ENCODE data around the gene THSD4.

THSD4 gene

GRCh38 chr15:71635735-71636134 lies 520.5 kb downstream of the THSD4 start:
- no peak for FAIRE-seq
- no peak for DNase-seq (ENCODE audit: insufficient read length)
- TF ChIP-seq POLR2A (IDR thresholded peaks at IDR 0.05; ENCODE audit: low read depth, low read length) = no peak
- no peak for TF ChIP-seq POLR2AphosphoS5 (IDR thresholded peaks at IDR 0.05; ENCODE audit: low read depth, low read length)
- TF ChIP-seq TAF1 (IDR thresholded peaks at IDR 0.05; ENCODE audit: borderline replicate concordance, low read depth, low read length) = no peak

GRCh38 chr15:71638876-71639275 lies 523.6 kb downstream of the THSD4 start:
- no peak for FAIRE-seq
- DNase-seq (ENCODE audit: insufficient read length) = no peak
- TF ChIP-seq POLR2A (IDR thresholded peaks at IDR 0.05; ENCODE audit: low read depth, low read length) (no peak), TAF1 (IDR thresholded peaks at IDR 0.05; ENCODE audit: borderline replicate concordance, low read depth, low read length) (no peak), POLR2AphosphoS5 (IDR thresholded peaks at IDR 0.05; ENCODE audit: low read depth, low read length) (no peak)

GRCh38 chr15:71639471-71639870 lies 524.2 kb downstream of the THSD4 start:
- TF ChIP-seq TAF1 (IDR thresholded peaks at IDR 0.05; ENCODE audit: borderline replicate concordance, low read depth, low read length) (no peak), POLR2A (IDR thresholded peaks at IDR 0.05; ENCODE audit: low read depth, low read length) (no peak), POLR2AphosphoS5 (IDR thresholded peaks at IDR 0.05; ENCODE audit: low read depth, low read length) (no peak)
- FAIRE-seq (no peak), DNase-seq (ENCODE audit: insufficient read length) (no peak)

DNA sequence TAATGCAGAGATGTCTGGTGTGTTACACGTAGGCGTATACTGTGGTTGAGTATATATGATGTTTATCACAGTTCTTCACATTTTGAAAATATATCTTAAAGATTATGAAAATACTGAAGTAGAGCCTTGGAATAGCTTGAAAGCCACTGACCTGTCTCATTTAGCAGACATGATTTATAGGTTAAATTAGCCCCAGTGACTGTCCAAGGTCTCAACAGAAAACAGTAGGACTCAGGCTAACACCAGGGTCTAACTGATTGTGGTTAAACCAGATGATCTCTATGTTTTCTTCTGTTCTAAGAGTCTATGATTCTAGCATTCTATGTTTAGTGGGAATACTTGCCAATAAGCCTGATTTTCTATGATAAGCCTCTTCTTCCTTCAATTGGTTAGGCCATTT lies 528.6 kb downstream of the THSD4 start:
- DNase-seq (ENCODE audit: insufficient read length) (no peak), FAIRE-seq (no peak)
- no peak for TF ChIP-seq TAF1 (IDR thresholded peaks at IDR 0.05; ENCODE audit: borderline replicate concordance, low read depth, low read length)
- TF ChIP-seq POLR2AphosphoS5 (IDR thresholded peaks at IDR 0.05; ENCODE audit: low read depth, low read length) = no peak
- TF ChIP-seq POLR2A (IDR thresholded peaks at IDR 0.05; ENCODE audit: low read depth, low read length) = no peak

- TF ChIP-seq TAF1 (IDR thresholded peaks at IDR 0.05; ENCODE audit: borderline replicate concordance, low read depth, low read length) (no peak), POLR2A (IDR thresholded peaks at IDR 0.05; ENCODE audit: low read depth, low read length) (no peak), POLR2AphosphoS5 (IDR thresholded peaks at IDR 0.05; ENCODE audit: low read depth, low read length) (no peak)
- FAIRE-seq (no peak), DNase-seq (ENCODE audit: insufficient read length) (no peak)
Measured at GRCh38 chr15:71646767-71647486, 531.7 kb downstream of the THSD4 start.

DNA sequence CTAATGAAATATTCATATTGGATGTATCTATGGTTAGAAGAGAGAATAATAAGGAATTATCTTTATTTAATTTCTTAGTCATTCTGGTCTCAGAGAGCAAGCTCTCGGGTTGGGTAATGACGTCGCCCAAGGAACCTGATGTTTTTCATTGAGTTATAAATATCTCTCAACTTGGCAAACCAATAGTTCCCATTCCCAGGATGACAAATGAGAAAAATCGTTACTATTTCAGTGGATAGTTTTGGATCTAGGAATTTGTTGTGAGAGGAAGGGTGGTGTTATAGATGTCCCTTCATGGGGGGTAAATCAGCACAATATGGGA lies 532.2 kb downstream of the THSD4 start:
- no peak for FAIRE-seq
- TF ChIP-seq POLR2AphosphoS5 (IDR thresholded peaks at IDR 0.05; ENCODE audit: low read depth, low read length) (no peak), TAF1 (IDR thresholded peaks at IDR 0.05; ENCODE audit: borderline replicate concordance, low read depth, low read length) (no peak), POLR2A (IDR thresholded peaks at IDR 0.05; ENCODE audit: low read depth, low read length) (no peak)
- no peak for DNase-seq (ENCODE audit: insufficient read length)

DNA sequence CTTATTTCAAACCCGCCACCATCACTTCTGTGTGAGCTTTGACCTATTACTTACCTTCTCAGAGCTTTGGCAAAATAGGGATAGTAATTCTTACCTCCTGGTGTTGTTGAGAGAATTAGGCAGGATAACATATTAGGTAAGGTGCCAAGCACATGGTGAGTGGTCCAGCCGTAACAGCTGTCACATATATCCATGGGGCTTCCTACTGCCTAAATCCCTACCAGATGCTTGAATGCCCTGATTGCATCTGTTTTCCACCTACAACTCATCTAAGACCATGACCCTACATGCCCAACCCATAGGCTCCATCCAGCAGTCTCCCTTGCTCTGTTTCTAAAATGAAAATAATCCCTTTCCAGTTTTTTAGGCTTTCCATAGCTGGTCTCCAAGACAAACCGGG lies 532.8 kb downstream of the THSD4 start:
- no peak for FAIRE-seq
- DNase-seq (ENCODE audit: insufficient read length) = no peak
- no peak for TF ChIP-seq POLR2AphosphoS5 (IDR thresholded peaks at IDR 0.05; ENCODE audit: low read depth, low read length)
- TF ChIP-seq TAF1 (IDR thresholded peaks at IDR 0.05; ENCODE audit: borderline replicate concordance, low read depth, low read length) = no peak
- TF ChIP-seq POLR2A (IDR thresholded peaks at IDR 0.05; ENCODE audit: low read depth, low read length) = no peak

DNA sequence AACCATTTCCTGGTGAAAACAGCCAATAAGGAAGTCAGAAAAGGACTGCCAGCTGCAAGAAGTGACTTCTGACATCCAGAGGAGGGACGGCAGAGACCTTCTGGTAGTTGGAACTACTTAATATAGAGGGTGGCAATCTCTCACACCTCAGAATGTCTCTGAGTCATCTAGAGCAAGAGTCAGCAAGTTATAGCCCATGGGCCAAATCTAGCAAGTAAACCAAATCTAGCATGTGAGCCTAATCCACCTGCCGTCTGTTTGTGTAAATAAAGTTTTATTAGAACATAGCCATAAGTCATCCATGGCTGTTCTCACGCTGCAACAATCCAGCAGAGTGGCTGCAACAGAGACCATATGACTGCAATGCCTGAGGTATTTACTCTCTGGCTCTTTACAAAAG lies 534.6 kb downstream of the THSD4 start:
- FAIRE-seq = no peak
- no peak for DNase-seq (ENCODE audit: insufficient read length)
- TF ChIP-seq TAF1 (IDR thresholded peaks at IDR 0.05; ENCODE audit: borderline replicate concordance, low read depth, low read length) (no peak), POLR2A (IDR thresholded peaks at IDR 0.05; ENCODE audit: low read depth, low read length) (no peak), POLR2AphosphoS5 (IDR thresholded peaks at IDR 0.05; ENCODE audit: low read depth, low read length) (no peak)

DNA sequence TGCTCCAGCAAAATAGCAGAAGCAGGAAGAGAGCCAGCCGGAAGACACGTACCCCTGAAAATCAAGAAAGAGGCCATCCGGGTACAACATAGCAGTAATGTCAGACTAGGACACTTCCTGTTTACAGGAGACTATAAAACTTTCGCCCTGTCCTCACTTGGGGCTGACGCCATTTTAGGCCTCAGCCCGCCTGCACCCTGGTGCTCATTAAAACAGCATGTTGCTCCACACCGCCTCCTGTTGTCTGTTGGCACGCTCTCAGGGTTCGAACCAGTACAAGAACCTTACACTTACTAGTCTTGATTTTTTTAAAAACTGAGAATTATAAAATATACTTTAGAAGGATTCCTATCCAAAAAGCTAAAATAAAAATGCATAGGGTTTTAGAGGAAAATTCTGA lies 535.3 kb downstream of the THSD4 start:
- FAIRE-seq (no peak), DNase-seq (ENCODE audit: insufficient read length) (no peak)
- no peak for TF ChIP-seq POLR2AphosphoS5 (IDR thresholded peaks at IDR 0.05; ENCODE audit: low read depth, low read length)
- TF ChIP-seq POLR2A (IDR thresholded peaks at IDR 0.05; ENCODE audit: low read depth, low read length) = no peak
- no peak for TF ChIP-seq TAF1 (IDR thresholded peaks at IDR 0.05; ENCODE audit: borderline replicate concordance, low read depth, low read length)

GRCh38 chr15:71651750-71652186 lies 536.5 kb downstream of the THSD4 start:
- TF ChIP-seq POLR2AphosphoS5 (IDR thresholded peaks at IDR 0.05; ENCODE audit: low read depth, low read length) (no peak), TAF1 (IDR thresholded peaks at IDR 0.05; ENCODE audit: borderline replicate concordance, low read depth, low read length) (no peak), POLR2A (IDR thresholded peaks at IDR 0.05; ENCODE audit: low read depth, low read length) (no peak)
- FAIRE-seq = no peak
- no peak for DNase-seq (ENCODE audit: insufficient read length)

DNA sequence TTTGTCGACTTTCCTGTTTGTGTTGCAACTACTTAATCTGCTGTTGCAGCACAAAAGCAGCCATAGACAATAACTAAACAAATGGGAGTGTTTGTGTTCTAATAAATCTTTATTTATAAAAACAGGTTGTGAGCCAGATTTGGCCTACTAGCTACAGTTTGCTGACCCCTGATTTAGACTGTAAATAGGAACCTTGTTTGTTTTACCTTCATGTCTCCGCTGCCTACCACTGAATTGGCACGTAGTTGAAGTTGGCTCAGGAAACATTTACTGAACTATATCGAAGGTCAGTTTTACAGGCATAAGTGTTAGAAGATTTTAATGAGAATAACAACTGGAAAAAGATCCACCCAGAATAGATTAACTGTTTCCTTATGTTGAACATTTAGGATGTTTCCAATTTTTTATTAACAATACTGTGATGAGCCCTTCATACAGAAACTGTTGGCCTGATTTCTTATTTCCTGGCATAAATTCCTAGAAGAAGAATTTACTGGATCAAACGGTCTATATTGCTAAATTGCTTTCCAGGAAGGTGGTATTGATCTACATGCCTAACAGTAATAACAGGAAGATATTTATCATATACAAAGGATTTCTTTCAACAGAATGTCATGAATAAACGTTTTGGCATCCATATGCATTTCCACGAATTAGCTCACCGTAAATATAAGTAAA lies 538.9 kb downstream of the THSD4 start:
- TF ChIP-seq POLR2AphosphoS5 (IDR thresholded peaks at IDR 0.05; ENCODE audit: low read depth, low read length) (no peak), TAF1 (IDR thresholded peaks at IDR 0.05; ENCODE audit: borderline replicate concordance, low read depth, low read length) (no peak), POLR2A (IDR thresholded peaks at IDR 0.05; ENCODE audit: low read depth, low read length) (no peak)
- DNase-seq (ENCODE audit: insufficient read length) (no peak), FAIRE-seq (no peak)

GRCh38 chr15:71654720-71655174 lies 539.5 kb downstream of the THSD4 start:
- TF ChIP-seq POLR2A (IDR thresholded peaks at IDR 0.05; ENCODE audit: low read depth, low read length) (no peak), POLR2AphosphoS5 (IDR thresholded peaks at IDR 0.05; ENCODE audit: low read depth, low read length) (no peak), TAF1 (IDR thresholded peaks at IDR 0.05; ENCODE audit: borderline replicate concordance, low read depth, low read length) (no peak)

More at GRCh38 chr15:71654720-71655174, 539.5 kb downstream of the THSD4 start:
- no peak for DNase-seq (ENCODE audit: insufficient read length)
- FAIRE-seq = no peak
